ENCODE data around the gene CASZ1. TPM values are rescaled to one million over a fixed set of nuclear protein-coding genes. Genes with fewer than 3 reads are reported as not detected.

The CASZ1 gene
- total RNA-seq, 1 donor from 2014 or later: 4.8 TPM

GRCh38 chr1:10823000-10823401 lies 26.6 kb upstream of the CASZ1 start:
- ATAC-seq (no peak), DNase-seq (ENCODE audit: low spot score) (no peak)

GRCh38 chr1:10821388-10821787 lies 24.9 kb upstream of the CASZ1 start:
- ATAC-seq: no peak
- DNase-seq (ENCODE audit: low spot score): no peak

GRCh38 chr1:10820422-10820821 lies 24.0 kb upstream of the CASZ1 start:
- DNase-seq (ENCODE audit: low spot score): no peak
- ATAC-seq: no peak

GRCh38 chr1:10819198-10819901 lies 22.9 kb upstream of the CASZ1 start:
- ATAC-seq: no peak
- DNase-seq (ENCODE audit: low spot score): no peak

GRCh38 chr1:10818262-10819197 lies 22.1 kb upstream of the CASZ1 start:
- ATAC-seq: peak; percentile 19
- DNase-seq (ENCODE audit: low spot score): no peak

GRCh38 chr1:10816743-10817369 lies 20.4 kb upstream of the CASZ1 start:
- ATAC-seq (no peak), DNase-seq (ENCODE audit: low spot score) (no peak)

GRCh38 chr1:10816233-10816632 lies 19.8 kb upstream of the CASZ1 start:
- no peak for DNase-seq (ENCODE audit: low spot score)
- no peak for ATAC-seq

- ATAC-seq (no peak), DNase-seq (ENCODE audit: low spot score) (no peak)
Observed at GRCh38 chr1:10815858-10816195, 19.4 kb upstream of the CASZ1 start.

- ATAC-seq (no peak), DNase-seq (ENCODE audit: low spot score) (no peak)
Observed at GRCh38 chr1:10814976-10815857, 18.8 kb upstream of the CASZ1 start.

GRCh38 chr1:10814312-10814711 lies 17.9 kb upstream of the CASZ1 start:
- DNase-seq (ENCODE audit: low spot score): no peak
- ATAC-seq: peak; percentile 21

GRCh38 chr1:10813799-10814198 lies 17.4 kb upstream of the CASZ1 start:
- no peak for DNase-seq (ENCODE audit: low spot score)
- no peak for ATAC-seq

GRCh38 chr1:10812387-10812915 lies 16.0 kb upstream of the CASZ1 start:
- no peak for ATAC-seq

GRCh38 chr1:10808441-10808840 lies 12.0 kb upstream of the CASZ1 start:
- ATAC-seq (no peak), DNase-seq (ENCODE audit: low spot score) (no peak)

More at GRCh38 chr1:10812387-10812915, 16.0 kb upstream of the CASZ1 start:
- no peak for DNase-seq (ENCODE audit: low spot score)

GRCh38 chr1:10806966-10807365 lies 10.5 kb upstream of the CASZ1 start:
- ATAC-seq (no peak), DNase-seq (ENCODE audit: low spot score) (no peak)

GRCh38 chr1:10803971-10804820 lies 7.8 kb upstream of the CASZ1 start:
- no peak for ATAC-seq
- DNase-seq (ENCODE audit: low spot score): no peak

GRCh38 chr1:10802944-10803715 lies 6.7 kb upstream of the CASZ1 start:
- DNase-seq (ENCODE audit: low spot score): no peak
- no peak for ATAC-seq

GRCh38 chr1:10800778-10801177 lies 4.3 kb upstream of the CASZ1 start:
- no peak for DNase-seq (ENCODE audit: low spot score)
- ATAC-seq: no peak

GRCh38 chr1:10799726-10800125 lies 3.3 kb upstream of the CASZ1 start:
- ATAC-seq (no peak), DNase-seq (ENCODE audit: low spot score) (no peak)
